HepG2 (cell line): Measurements from ENCODE around the gene CAPSL.

ENCODE experiments used
- FOXM1 ChIP-seq: sonication (generic); formaldehyde crosslinking; IDR thresholded peaks from 2 replicates; pipeline ENCODE4 v1.5.0; 2020; ENCODE audit warnings: missing genetic modification reagents
- SETDB1 ChIP-seq: sonication (generic); formaldehyde crosslinking; IDR thresholded peaks from 2 replicates; pipeline ENCODE4 v1.5.1; 2020; ENCODE audit warnings: missing genetic modification reagents, mild to moderate bottlenecking, borderline replicate concordance
- ZNF335 ChIP-seq: sonication (generic); formaldehyde crosslinking; IDR thresholded peaks from 2 replicates; pipeline ENCODE4 v1.4.0; 2020; ENCODE audit warnings: missing genetic modification reagents
- TF ChIP-seq, protein P1 (sequence below): sonication (generic); formaldehyde crosslinking; IDR thresholded peaks from 2 replicates; pipeline ENCODE4 v1.5.0; 2020; ENCODE audit warnings: mild to moderate bottlenecking, missing genetic modification reagents, moderate library complexity

DNA sequence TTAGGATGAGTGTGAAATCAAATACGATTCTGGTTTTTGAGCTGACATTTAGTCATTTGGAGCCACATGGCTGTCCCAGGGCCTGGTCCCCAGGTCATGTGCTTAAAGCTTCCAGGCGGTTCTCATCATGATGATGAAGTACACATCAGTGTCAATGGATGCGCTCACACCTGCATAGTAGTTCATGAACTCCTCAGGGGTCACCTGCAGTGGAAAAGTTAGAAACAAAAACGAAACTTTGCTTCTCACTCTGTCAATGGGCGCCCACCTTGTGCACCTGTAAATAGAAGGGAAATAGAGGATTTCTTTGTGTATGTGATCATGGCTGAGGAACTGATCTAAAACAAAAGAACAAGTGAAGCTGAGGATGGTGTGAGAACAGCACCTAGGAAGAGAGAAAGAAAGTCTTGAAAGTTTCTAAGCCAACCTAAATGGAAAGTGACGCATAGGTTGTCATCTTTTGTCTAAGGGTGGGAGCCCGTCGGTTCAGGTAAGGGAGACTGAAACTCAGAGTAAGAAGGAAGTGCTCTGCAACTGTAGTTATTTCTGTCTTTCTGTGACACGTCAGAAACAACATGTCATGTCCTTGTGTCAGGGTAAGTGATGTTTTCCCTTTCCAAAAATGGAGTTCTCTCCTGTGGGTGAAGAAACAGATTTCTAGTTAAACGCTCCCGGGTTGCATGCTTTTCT, 33.8 kb downstream of the CAPSL start:
- TF ChIP-seq SETDB1 = no peak
- TF ChIP-seq, protein P1, sequence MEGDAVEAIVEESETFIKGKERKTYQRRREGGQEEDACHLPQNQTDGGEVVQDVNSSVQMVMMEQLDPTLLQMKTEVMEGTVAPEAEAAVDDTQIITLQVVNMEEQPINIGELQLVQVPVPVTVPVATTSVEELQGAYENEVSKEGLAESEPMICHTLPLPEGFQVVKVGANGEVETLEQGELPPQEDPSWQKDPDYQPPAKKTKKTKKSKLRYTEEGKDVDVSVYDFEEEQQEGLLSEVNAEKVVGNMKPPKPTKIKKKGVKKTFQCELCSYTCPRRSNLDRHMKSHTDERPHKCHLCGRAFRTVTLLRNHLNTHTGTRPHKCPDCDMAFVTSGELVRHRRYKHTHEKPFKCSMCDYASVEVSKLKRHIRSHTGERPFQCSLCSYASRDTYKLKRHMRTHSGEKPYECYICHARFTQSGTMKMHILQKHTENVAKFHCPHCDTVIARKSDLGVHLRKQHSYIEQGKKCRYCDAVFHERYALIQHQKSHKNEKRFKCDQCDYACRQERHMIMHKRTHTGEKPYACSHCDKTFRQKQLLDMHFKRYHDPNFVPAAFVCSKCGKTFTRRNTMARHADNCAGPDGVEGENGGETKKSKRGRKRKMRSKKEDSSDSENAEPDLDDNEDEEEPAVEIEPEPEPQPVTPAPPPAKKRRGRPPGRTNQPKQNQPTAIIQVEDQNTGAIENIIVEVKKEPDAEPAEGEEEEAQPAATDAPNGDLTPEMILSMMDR = no peak
- no peak for TF ChIP-seq FOXM1 (CRISPR knock-in tag)
- TF ChIP-seq ZNF335 (CRISPR knock-in tag) = no peak
